Fibroblast of the aortic adventitia (primary cell): ENCODE results near the gene CHD9. TPM values are rescaled to one million over a fixed set of nuclear protein-coding genes. Genes with fewer than 3 reads are reported as not detected.
"Not testable (repeated sequence)": the region's sequence is repeated elsewhere in the genome, so short reads cannot be mapped to it uniquely, and the experiment has no call there.

Source experiments
- DNase-seq: peaks from one replicate; pipeline ENCODE4 v3.0.0-alpha.2; 2010; ENCODE audit warnings: low read depth
- H3K4me3 ChIP-seq: 2 replicates; pipeline ENCODE4 v1.5.1; 2011; ENCODE audit warnings: low read depth, mild to moderate bottlenecking, control low read depth, low read length, moderate library complexity
- total RNA-seq: library from RNA; depleted of rRNA; stranded (reverse); fragments of >200 nt; gene quantifications from 2 replicates; pipeline ENCODE4 v1.2.3, GENCODE V29; 2012; ENCODE audit warnings: low replicate concordance
- TF ChIP-seq, protein P1 (sequence below): IDR thresholded peaks from 2 replicates; pipeline ENCODE4 v1.5.1; 2011; ENCODE audit warnings: mild to moderate bottlenecking, low read length, control low read depth, inconsistent platforms; ENCODE audit not compliant: insufficient read depth

The CHD9 gene
- total RNA-seq, 1 donor, result 90.6 TPM

DNA sequence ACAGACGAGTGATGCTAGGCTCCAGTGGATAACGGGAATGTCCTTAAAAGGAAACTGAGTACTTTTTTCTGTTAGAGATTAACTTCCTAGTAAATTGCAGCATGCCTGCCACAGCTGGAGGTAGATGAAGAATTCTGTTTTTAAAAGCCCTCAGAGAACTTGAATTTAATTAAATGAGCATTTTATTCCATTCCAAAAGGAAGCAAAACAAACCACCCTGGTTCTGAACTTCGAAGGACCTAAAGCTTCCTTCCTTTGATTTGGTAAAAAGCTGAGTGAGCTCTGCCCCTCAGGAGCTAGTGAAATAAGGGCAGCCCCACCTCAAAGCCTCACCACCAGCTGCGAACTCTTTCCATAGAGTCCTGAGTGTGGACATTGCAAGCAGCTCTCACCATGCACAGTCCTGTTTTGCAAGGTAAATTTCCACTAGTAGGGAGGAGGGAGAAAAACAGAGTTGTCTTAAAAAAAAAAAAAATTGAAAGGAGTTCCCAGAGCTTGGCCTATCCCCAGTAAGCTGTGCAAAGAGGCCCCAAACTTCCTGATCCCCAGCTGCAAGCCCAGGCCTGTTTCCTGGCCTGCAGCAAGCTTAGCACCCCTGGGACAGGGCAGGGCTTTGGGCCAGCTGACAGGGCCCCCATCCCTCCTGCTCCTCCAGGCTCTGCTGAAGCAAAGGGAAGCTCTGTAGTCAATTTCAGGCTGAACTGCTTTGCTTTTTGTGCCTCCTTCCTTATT is 13.3 kb upstream of the CHD9 start:
- TF ChIP-seq, protein P1, sequence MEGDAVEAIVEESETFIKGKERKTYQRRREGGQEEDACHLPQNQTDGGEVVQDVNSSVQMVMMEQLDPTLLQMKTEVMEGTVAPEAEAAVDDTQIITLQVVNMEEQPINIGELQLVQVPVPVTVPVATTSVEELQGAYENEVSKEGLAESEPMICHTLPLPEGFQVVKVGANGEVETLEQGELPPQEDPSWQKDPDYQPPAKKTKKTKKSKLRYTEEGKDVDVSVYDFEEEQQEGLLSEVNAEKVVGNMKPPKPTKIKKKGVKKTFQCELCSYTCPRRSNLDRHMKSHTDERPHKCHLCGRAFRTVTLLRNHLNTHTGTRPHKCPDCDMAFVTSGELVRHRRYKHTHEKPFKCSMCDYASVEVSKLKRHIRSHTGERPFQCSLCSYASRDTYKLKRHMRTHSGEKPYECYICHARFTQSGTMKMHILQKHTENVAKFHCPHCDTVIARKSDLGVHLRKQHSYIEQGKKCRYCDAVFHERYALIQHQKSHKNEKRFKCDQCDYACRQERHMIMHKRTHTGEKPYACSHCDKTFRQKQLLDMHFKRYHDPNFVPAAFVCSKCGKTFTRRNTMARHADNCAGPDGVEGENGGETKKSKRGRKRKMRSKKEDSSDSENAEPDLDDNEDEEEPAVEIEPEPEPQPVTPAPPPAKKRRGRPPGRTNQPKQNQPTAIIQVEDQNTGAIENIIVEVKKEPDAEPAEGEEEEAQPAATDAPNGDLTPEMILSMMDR, result no peak
- H3K4me3 ChIP-seq, result no peak overlapping the region
- DNase-seq, result peak; percentile 86

DNA sequence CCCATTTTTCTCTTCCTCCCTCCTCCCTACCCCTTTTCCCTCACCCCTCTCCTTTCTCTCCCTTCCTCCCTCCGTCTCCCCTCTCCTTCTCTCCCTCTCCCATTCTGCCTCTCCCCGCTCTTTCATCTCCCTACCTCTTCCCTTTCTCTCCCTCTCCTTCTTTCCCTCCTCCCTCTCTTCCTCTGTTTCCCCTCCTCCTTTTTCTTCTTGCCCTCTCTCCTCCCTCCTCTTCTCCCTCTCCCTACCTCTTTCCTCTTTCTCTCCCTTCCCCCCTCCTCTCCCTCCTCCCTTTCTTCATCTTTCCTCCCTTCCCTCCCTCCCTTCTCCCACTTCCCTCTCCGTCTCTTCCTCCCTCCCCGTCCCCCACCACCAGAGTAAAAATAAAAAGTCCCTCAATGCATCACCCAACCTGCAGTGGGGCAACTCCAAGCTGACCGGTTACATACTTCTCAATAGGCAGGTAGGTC is 12.5 kb upstream of the CHD9 start:
- no peak for DNase-seq
- TF ChIP-seq, protein P1, result no peak
- H3K4me3 ChIP-seq, result no peak overlapping the region

DNA sequence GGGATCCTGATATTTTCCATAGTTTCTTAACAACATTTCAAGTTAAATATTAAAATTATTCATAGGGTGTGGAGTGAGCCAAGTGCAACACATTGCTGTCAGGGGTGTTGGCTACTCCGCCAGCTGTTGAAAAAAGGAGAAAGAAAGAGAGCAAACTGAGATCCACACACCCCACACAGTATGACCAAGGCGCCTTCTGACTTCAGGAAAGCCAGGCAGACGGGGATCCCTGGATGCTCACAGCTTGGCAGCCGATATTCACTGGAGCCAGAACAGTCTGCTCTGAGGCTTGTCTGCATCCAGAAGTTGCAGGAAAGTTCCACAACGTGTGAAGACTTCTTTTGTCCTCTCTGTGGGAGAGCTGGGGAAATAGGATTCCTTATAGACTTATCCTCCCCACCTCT is 11.4 kb upstream of the CHD9 start:
- peak; percentile 67 for DNase-seq
- TF ChIP-seq, protein P1, result no peak
- peak overlapping the region; percentile 7 for H3K4me3 ChIP-seq

DNA sequence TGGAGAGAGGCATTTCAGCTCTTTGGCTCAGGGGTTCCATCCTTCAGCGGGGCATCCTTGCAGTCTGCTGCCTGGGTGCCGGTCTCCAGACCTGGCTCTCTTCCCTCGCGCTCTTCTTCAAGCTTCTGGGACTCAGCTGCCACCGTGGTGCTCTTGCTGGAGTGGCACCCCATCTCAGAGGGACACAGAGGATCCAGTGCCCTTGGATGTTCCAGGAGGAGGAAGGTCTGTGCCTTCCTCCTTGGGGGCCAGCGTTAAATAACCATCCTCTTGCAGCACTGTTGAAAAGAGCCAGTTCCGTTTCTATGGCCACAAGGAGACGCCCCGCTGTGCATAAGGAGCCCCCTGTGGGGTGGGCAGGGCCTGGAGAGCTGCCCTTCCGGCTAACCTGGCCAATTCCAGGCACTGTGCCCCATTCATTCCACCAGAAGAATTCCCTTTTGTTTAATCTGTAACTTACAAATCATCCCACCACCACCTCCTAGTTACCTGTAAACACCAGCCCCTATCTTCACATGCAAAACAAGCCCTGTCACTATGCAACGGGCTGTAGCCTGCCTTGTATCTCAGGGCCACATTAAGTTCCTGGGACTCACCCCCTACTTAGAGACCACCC is 10.7 kb upstream of the CHD9 start:
- TF ChIP-seq, protein P1, result no peak
- no peak for DNase-seq
- H3K4me3 ChIP-seq, result no peak overlapping the region

DNA sequence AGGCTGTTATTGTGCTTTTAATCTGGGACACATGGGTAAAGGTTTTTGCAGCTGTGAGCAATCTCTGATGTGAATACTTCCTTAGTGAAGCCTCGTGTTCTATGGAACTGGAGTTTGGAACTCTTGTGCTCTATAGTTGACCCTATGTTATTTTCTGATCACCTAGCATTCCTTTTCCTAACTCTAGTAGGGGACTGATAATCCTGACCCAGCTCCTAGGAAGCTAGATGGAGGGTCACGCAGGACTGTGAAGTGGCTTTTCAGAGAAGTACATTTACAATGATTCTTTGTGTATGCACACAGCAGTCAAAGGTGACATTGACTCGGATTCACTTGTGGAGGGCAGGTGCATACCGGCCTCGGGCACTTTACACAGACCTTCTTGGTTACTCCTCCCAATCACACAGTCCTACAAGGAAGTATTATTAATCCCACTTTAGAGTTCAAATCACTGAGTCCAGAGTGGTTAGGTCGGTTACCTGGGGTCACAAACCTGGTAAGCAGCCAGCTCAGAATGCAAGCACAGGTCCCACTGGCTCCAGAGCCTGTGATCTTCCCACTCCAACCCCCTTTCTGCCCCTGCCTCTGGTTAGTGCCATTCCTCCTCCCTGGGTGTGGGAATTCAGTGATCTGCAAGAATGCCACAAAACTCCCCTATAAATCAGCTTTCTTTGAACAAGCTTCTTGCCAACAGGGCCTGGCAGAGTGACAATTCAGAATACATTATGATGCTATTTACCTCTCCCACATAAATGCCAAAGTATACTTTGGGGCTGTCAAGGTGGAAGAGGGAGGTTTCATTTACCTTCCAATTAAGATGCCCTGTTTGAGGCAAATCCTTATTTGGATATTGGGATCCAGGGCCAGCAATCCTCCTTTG is 9.2 kb upstream of the CHD9 start:
- TF ChIP-seq, protein P1, result no peak
- no peak overlapping the region for H3K4me3 ChIP-seq

DNA sequence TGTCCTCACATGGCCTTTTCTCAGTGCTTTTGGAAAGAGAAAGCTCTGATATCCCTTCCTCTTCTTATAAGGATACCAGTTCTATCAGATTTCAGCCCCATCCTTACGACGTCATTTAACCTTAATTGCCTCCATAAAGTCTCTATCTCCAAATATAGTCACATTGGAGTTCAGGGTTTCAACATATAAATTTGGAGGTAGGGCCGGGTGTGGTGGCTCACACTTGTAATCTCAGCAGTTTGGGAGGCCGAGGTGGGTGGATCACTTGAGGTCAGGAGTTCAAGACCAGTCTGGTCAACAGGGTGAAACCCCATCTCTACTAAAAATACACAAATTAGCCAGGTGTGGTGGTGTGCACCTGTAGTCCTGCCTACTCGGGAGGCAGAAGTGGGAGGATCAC is 7.3 kb upstream of the CHD9 start:
- H3K4me3 ChIP-seq, DNase-seq: not testable (repeated sequence)

More for the DNA sequence above, 9.2 kb upstream of the CHD9 start:
- DNase-seq, result no peak
